MM.1S (cell line): ENCODE results near the gene GLIPR1L1.

Experiments
- DNase-seq: peaks from one replicate; pipeline ENCODE4 v3.0.0-alpha.2; 2015
- H2AFZ ChIP-seq: fragments of 300-600 bp; sonication (generic); 2 replicates; pipeline ENCODE4 v1.6.0; 2016; ENCODE audit warnings: antibody characterized with exemption, low read length
- H3F3A ChIP-seq: fragments of 300-600 bp; sonication (generic); 2 replicates; pipeline ENCODE4 v1.6.1; 2016; ENCODE audit warnings: mild to moderate bottlenecking, antibody characterized with exemption, low read length, moderate library complexity, mixed read lengths; ENCODE audit not compliant: insufficient read depth
- H3K27ac ChIP-seq: fragments of 300-600 bp; sonication (generic); 2 replicates; pipeline ENCODE4 v1.5.1; 2016; ENCODE audit warnings: mild to moderate bottlenecking, low read length
- H3K27me3 ChIP-seq: fragments of 300-600 bp; sonication (generic); replicated peaks from 2 replicates; pipeline ENCODE4 v1.6.0; 2016; ENCODE audit warnings: low read length; ENCODE audit not compliant: insufficient read depth
- H3K36me3 ChIP-seq: fragments of 300-600 bp; sonication (generic); replicated peaks from 2 replicates; pipeline ENCODE4 v1.6.1; 2016; ENCODE audit warnings: mild to moderate bottlenecking, low read length, mixed read lengths; ENCODE audit not compliant: insufficient read depth
- H3K4me1 ChIP-seq: fragments of 300-600 bp; sonication (generic); 2 replicates; pipeline ENCODE4 v1.6.1; 2016; ENCODE audit warnings: low read length, mixed read lengths
- H3K4me2 ChIP-seq: fragments of 300-600 bp; sonication (generic); 2 replicates; pipeline ENCODE4 v1.6.0; 2016; ENCODE audit warnings: low read depth, low read length
- H3K4me3 ChIP-seq: fragments of 300-600 bp; sonication (generic); 2 replicates; pipeline ENCODE4 v1.5.1; 2016; ENCODE audit warnings: low read length, mixed read lengths
- H3K79me2 ChIP-seq: fragments of 300-600 bp; sonication (generic); 2 replicates; pipeline ENCODE4 v1.6.1; 2016; ENCODE audit warnings: mixed run types, low read length, mixed read lengths
- H3K9ac ChIP-seq: fragments of 300-600 bp; sonication (generic); 2 replicates; pipeline ENCODE4 v1.6.1; 2016; ENCODE audit warnings: low read length, mixed read lengths
- H3K9me2 ChIP-seq: fragments of 300-600 bp; sonication (generic); replicated peaks from 2 replicates; pipeline ENCODE4 v1.6.1; 2016; ENCODE audit warnings: mild to moderate bottlenecking, low read length, mixed read lengths; ENCODE audit not compliant: insufficient read depth
- H3K9me3 ChIP-seq: fragments of 300-600 bp; sonication (generic); replicated peaks from 2 replicates; pipeline ENCODE4 v1.6.1; 2016; ENCODE audit warnings: mild to moderate bottlenecking, low read length, mixed read lengths; ENCODE audit not compliant: insufficient read depth
- H4K20me1 ChIP-seq: fragments of 300-600 bp; sonication (generic); 2 replicates; pipeline ENCODE4 v1.6.1; 2016; ENCODE audit warnings: mild to moderate bottlenecking, low read length, moderate library complexity, mixed read lengths; ENCODE audit not compliant: insufficient read depth
- CTCF ChIP-seq: fragments of 300-600 bp; sonication (generic); IDR thresholded peaks from 2 replicates; pipeline ENCODE4 v1.5.1; 2016; ENCODE audit warnings: antibody characterized with exemption, low read length, mixed read lengths
- EZH2 ChIP-seq: fragments of 300-600 bp; sonication (generic); optimal IDR thresholded peaks from 2 replicates; pipeline ENCODE3; 2017; ENCODE audit warnings: low read depth, mild to moderate bottlenecking, antibody characterized with exemption, low read length, mixed read lengths
- EZH2phosphoT487 ChIP-seq: fragments of 300-600 bp; sonication (generic); IDR thresholded peaks from 2 replicates; pipeline ENCODE4 v1.6.1; 2018; ENCODE audit warnings: antibody characterized with exemption, low read length

The GLIPR1L1 gene

GRCh38 chr12:75390156-75390898 lies 55.9 kb downstream of the GLIPR1L1 start:
- H3K4me3 ChIP-seq, result peak overlapping the region; percentile 85
- peak overlapping the region; percentile 66 for H3K9ac ChIP-seq
- peak overlapping the region; percentile 85; the same call in 1 of the 2 replicates for H3K27ac ChIP-seq
- H3K79me2 ChIP-seq, result 0 out of 2 replicates have a peak, but pooled peaks cover 7% of the 10 kb centered on the region
- no peaks in the 10 kb centered on the region for H3K9me2 ChIP-seq
- no peaks in the 10 kb centered on the region for H3K9me3 ChIP-seq
- peak overlapping the region; percentile 90 for H3K4me2 ChIP-seq
- peaks cover 15% of the 10 kb centered on the region for H3K4me1 ChIP-seq
- TF ChIP-seq EZH2 (no peak), CTCF (no peak), EZH2phosphoT487 (no peak)
- peak; percentile 9 for DNase-seq
- H3K36me3 ChIP-seq, result no peaks in the 10 kb centered on the region
- H3K27me3 ChIP-seq, result no peaks in the 10 kb centered on the region
- H4K20me1 ChIP-seq, result no peaks in the 10 kb centered on the region
- H2AFZ ChIP-seq, result peak overlapping the region; percentile 80
- peaks cover 24% of the 10 kb centered on the region for H3F3A ChIP-seq

- TF ChIP-seq EZH2 (no peak), CTCF (peak; percentile 92)
- H3F3A ChIP-seq, result peaks cover 24% of the 10 kb centered on the region
- no peaks in the 10 kb centered on the region for H3K36me3 ChIP-seq
- H3K4me3 ChIP-seq, result peak within 1 kb of the TSS; percentile 85
- DNase-seq, result peak; percentile 98
- peak within 1 kb of the TSS; percentile 81 for H3K9ac ChIP-seq
- peak within 1 kb of the TSS; percentile 85 for H3K27ac ChIP-seq
- peak within 1 kb of the TSS; percentile 97 for H2AFZ ChIP-seq
- H3K9me2 ChIP-seq, result no peaks in the 10 kb centered on the region
- no peaks in the 10 kb centered on the region for H3K27me3 ChIP-seq
- 0 out of 2 replicates have a peak, but pooled peaks cover 7% of the 10 kb centered on the region for H3K79me2 ChIP-seq
- H3K4me2 ChIP-seq, result peak within 1 kb of the TSS; percentile 91
- H3K9me3 ChIP-seq, result no peaks in the 10 kb centered on the region
- H4K20me1 ChIP-seq, result no peaks in the 10 kb centered on the region
- H3K4me1 ChIP-seq, result peaks cover 15% of the 10 kb centered on the region
Measured at GRCh38 chr12:75390899-75391538, 56.5 kb downstream of the GLIPR1L1 start, which contains the start of gene GLIPR1L2. GLIPR1L2 (plus strand) TSS chr12:75391089; CDS start chr12:75391117, 28 bp downstream.

- DNase-seq, result no peak
Measured at GRCh38 chr12:75404231-75404630, 69.8 kb downstream of the GLIPR1L1 start.

More at GRCh38 chr12:75404231-75404630, 69.8 kb downstream of the GLIPR1L1 start:
- TF ChIP-seq CTCF, result no peak
- Histone ChIP-seq H3K9me2 (no peaks in the 10 kb centered on the region), H3K4me2 (no peak overlapping the region), H3K4me1 (no peaks in the 10 kb centered on the region), H3K9me3 (no peaks in the 10 kb centered on the region), H3F3A (no peaks in the 10 kb centered on the region), H3K9ac (no peak overlapping the region), H3K27ac (no peak overlapping the region), H3K4me3 (no peak overlapping the region), H2AFZ (no peak overlapping the region), H3K27me3 (no peaks in the 10 kb centered on the region), H4K20me1 (no peaks in the 10 kb centered on the region), H3K79me2 (no peaks in the 10 kb centered on the region), H3K36me3 (no peaks in the 10 kb centered on the region)
